DND-41 (cell line): ENCODE measurements around the gene DGKQ.

ENCODE experiments used
- ATAC-seq: fragments of 200-7000 bp; cut with Tn5 transposase; 3 replicates; pipeline ENCODE4 v1.9.1; 2021; ENCODE audit warnings: low read depth; ENCODE audit not compliant: insufficient read depth
- DNase-seq: peaks from one replicate; pipeline ENCODE4 v3.0.0-alpha.2; 2020
- H2AFZ ChIP-seq: 2 replicates; pipeline ENCODE4 v1.6.0; 2012; ENCODE audit warnings: low read depth, low read length
- H3K27ac ChIP-seq: 2 replicates; pipeline ENCODE4 v1.5.1; 2012; ENCODE audit warnings: low read length, inconsistent platforms
- H3K27me3 ChIP-seq: fragments of 200-600 bp; sonication (generic); 2 replicates; pipeline ENCODE4 v1.6.0; 2012; ENCODE audit warnings: low read length, mild to moderate bottlenecking, inconsistent platforms; ENCODE audit not compliant: insufficient read depth, poor library complexity
- H3K36me3 ChIP-seq: 2 replicates; pipeline ENCODE4 v1.5.1; 2012; ENCODE audit warnings: low read length, inconsistent platforms; ENCODE audit not compliant: insufficient read depth
- H3K4me1 ChIP-seq: 2 replicates; pipeline ENCODE4 v1.5.1; 2012; ENCODE audit warnings: mild to moderate bottlenecking, low read length; ENCODE audit not compliant: insufficient read depth
- H3K4me2 ChIP-seq: 2 replicates; pipeline ENCODE4 v1.6.0; 2012; ENCODE audit warnings: mild to moderate bottlenecking, moderate library complexity, low read length, inconsistent platforms; ENCODE audit not compliant: insufficient read depth
- H3K4me3 ChIP-seq, 2 experiments: fragments of 200-600 bp in 1 of 2; shearing (Covaris generic) in 1 of 2; 2 replicates each; pipeline ENCODE4 v1.5.1; 2012 to 2016; ENCODE audit warnings: inconsistent platforms in 2 of 2, low read length in 2 of 2, mild to moderate bottlenecking in 2 of 2, low read depth in 1 of 2, moderate library complexity in 1 of 2
- H3K79me2 ChIP-seq: 2 replicates; pipeline ENCODE4 v1.6.0; 2012; ENCODE audit warnings: low read length, inconsistent platforms; ENCODE audit not compliant: insufficient read depth
- H3K9ac ChIP-seq: 2 replicates; pipeline ENCODE4 v1.6.0; 2012; ENCODE audit warnings: low read depth, mild to moderate bottlenecking, inconsistent platforms, low read length, moderate library complexity
- H3K9me3 ChIP-seq: 2 replicates; pipeline ENCODE4 v1.5.1; 2012; ENCODE audit warnings: low read length, moderate library complexity, mild to moderate bottlenecking, inconsistent platforms; ENCODE audit not compliant: insufficient read depth, severe bottlenecking
- H4K20me1 ChIP-seq: 2 replicates; pipeline ENCODE4 v1.6.0; 2012; ENCODE audit warnings: low read length; ENCODE audit not compliant: insufficient read depth
- EZH2 ChIP-seq: IDR thresholded peaks from 3 replicates; pipeline ENCODE4 v1.6.1; 2012; ENCODE audit warnings: borderline replicate concordance, low read depth, mild to moderate bottlenecking, moderate library complexity, low read length, inconsistent platforms; ENCODE audit not compliant: severe bottlenecking
- TF ChIP-seq, protein P1 (sequence below): IDR thresholded peaks from 2 replicates; pipeline ENCODE4 v1.5.1; 2012; ENCODE audit warnings: borderline replicate concordance, low read length, moderate library complexity, mild to moderate bottlenecking; ENCODE audit not compliant: poor library complexity, severe bottlenecking; ENCODE audit errors: extremely low read depth

The DGKQ gene

DNA sequence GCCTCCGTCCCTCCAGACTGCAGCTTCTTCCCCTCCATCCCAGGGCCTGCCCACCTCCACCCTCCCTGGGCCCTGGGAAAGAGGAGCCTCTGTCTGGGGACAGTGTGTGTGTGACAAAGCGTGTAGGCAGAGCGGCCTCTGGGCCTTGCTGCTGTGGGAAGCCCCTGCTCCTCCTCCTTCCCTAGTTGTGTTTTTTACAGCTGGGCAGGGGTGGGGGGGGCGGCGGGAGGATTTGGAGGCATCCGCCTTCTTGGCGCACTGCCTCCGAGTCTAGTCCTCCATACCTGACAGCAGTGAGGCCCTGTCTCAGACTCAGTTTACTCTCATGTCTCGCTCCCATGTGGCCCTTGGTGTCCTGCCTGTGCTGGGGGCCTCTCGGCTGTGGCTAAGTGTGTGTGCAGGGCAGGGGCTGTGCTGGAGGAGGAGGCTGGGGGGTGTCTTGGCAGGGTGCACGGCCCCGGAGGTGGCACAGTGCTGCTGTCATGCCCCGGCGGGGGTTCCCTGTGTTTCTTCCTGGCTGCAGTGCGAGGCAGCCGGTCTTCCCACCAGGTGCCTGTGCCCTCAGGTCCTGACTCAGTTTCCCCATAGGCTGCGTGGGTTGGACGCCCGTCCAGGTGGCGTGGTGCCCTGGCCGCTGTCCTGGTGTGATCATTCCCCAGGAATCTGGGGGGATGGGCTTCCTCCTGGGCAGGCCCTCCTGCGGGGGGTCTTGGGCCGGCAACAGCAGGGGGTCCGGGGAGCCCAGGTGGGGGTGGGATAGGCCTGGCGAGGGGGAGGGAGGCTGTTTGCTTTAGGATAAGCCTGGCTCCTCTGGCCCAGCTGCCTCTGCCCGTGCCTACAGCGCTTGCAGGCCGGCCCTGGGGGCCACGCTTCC is 45.0 kb upstream of the DGKQ start:
- Histone ChIP-seq H3K4me2 (no peak overlapping the region), H3K9ac (no peak overlapping the region), H3K9me3 (no peaks in the 10 kb centered on the region), H2AFZ (no peak overlapping the region), H3K4me3 (no peak overlapping the region), H3K36me3 (no peaks in the 10 kb centered on the region), H3K79me2 (no peaks in the 10 kb centered on the region), H3K27ac (no peak overlapping the region), H3K27me3 (no peaks in the 10 kb centered on the region), H4K20me1 (peaks cover 4% of the 10 kb centered on the region; the same call in 1 of the 2 replicates), H3K4me1 (no peaks in the 10 kb centered on the region)
- no peak for TF ChIP-seq EZH2
- TF ChIP-seq, protein P1, sequence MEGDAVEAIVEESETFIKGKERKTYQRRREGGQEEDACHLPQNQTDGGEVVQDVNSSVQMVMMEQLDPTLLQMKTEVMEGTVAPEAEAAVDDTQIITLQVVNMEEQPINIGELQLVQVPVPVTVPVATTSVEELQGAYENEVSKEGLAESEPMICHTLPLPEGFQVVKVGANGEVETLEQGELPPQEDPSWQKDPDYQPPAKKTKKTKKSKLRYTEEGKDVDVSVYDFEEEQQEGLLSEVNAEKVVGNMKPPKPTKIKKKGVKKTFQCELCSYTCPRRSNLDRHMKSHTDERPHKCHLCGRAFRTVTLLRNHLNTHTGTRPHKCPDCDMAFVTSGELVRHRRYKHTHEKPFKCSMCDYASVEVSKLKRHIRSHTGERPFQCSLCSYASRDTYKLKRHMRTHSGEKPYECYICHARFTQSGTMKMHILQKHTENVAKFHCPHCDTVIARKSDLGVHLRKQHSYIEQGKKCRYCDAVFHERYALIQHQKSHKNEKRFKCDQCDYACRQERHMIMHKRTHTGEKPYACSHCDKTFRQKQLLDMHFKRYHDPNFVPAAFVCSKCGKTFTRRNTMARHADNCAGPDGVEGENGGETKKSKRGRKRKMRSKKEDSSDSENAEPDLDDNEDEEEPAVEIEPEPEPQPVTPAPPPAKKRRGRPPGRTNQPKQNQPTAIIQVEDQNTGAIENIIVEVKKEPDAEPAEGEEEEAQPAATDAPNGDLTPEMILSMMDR: no peak
- ATAC-seq (no peak), DNase-seq (no peak)

DNA sequence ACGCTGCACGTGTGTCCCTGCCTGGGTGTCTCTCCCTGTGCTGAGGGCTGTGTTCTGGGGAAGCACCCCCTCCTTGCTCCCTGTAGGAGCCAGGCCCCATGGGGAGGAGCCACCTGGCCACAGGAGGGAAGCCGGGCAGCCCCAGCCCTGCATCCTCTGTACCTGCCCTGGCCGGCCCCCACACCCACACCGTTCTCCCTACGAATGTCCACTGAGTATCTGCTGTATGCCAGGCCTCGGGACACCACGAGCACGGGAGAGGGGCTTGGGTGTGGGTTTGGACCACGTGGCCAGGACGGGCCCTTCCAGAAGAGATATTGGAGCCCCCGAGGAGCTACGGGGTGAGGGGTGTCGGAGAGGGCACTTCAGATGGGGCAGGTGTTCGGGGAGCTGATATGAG is 44.3 kb upstream of the DGKQ start:
- DNase-seq (no peak), ATAC-seq (no peak)
- TF ChIP-seq, protein P1: no peak
- no peak for TF ChIP-seq EZH2
- Histone ChIP-seq H3K27me3 (no peaks in the 10 kb centered on the region), H3K36me3 (no peaks in the 10 kb centered on the region), H3K27ac (no peak overlapping the region), H4K20me1 (peaks cover 4% of the 10 kb centered on the region; the same call in 1 of the 2 replicates), H3K9me3 (no peaks in the 10 kb centered on the region), H3K4me3 (no peak overlapping the region), H3K4me2 (no peak overlapping the region), H3K4me1 (no peaks in the 10 kb centered on the region), H2AFZ (no peak overlapping the region), H3K9ac (no peak overlapping the region), H3K79me2 (no peaks in the 10 kb centered on the region)

DNA sequence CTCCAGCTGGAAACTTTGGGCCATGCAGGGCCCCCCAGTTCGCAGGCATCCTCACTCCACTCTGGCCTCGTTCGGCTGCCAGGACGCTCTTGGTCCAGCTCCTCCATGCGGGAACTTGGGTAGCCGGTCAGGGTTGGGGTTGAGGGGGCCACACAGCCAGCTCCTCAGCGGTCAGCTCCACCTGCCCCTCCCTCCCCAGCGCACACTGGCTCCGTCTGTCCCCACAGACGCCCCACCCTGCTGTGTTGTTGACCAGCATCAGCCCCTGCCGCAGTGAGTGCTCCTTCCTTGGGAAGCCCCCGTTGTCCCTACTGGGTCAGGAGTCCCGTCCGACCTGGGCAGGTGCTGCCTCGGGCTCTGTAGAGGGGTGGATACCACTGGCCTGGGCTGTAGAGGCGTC is 43.8 kb upstream of the DGKQ start:
- ATAC-seq: no peak
- no peaks in the 10 kb centered on the region for H3K4me1 ChIP-seq

More for the DNA sequence above, 43.8 kb upstream of the DGKQ start:
- Histone ChIP-seq H3K9ac (no peak overlapping the region), H3K27ac (no peak overlapping the region), H3K9me3 (no peaks in the 10 kb centered on the region), H3K4me3 (no peak overlapping the region), H3K79me2 (no peaks in the 10 kb centered on the region), H3K27me3 (no peaks in the 10 kb centered on the region), H3K36me3 (no peaks in the 10 kb centered on the region), H4K20me1 (peaks cover 4% of the 10 kb centered on the region; the same call in 1 of the 2 replicates), H2AFZ (no peak overlapping the region), H3K4me2 (no peak overlapping the region)
- TF ChIP-seq, protein P1: no peak
- TF ChIP-seq EZH2: no peak
- DNase-seq: no peak
